Lower leg skin (tissue), 3 donors: ENCODE results near the gene CCDC167.

Source experiments
- POLR2A ChIP-seq, 2 donors: fragments of 450-650 bp; IDR thresholded peaks; one replicate each; pipeline ENCODE4 v1.6.1; 2016 to 2017; ENCODE audit warnings: antibody characterized with exemption in 2 of 2, mild to moderate bottlenecking in 1 of 2, moderate library complexity in 1 of 2
- TF ChIP-seq, protein P1 (sequence below), 3 donors: fragments of 450-650 bp; IDR thresholded peaks; one replicate each; pipeline ENCODE4 v1.5.1; 2016; ENCODE audit warnings: antibody characterized with exemption in 3 of 3, mild to moderate bottlenecking in 3 of 3, moderate library complexity in 2 of 3

- TF ChIP-seq, protein P1, sequence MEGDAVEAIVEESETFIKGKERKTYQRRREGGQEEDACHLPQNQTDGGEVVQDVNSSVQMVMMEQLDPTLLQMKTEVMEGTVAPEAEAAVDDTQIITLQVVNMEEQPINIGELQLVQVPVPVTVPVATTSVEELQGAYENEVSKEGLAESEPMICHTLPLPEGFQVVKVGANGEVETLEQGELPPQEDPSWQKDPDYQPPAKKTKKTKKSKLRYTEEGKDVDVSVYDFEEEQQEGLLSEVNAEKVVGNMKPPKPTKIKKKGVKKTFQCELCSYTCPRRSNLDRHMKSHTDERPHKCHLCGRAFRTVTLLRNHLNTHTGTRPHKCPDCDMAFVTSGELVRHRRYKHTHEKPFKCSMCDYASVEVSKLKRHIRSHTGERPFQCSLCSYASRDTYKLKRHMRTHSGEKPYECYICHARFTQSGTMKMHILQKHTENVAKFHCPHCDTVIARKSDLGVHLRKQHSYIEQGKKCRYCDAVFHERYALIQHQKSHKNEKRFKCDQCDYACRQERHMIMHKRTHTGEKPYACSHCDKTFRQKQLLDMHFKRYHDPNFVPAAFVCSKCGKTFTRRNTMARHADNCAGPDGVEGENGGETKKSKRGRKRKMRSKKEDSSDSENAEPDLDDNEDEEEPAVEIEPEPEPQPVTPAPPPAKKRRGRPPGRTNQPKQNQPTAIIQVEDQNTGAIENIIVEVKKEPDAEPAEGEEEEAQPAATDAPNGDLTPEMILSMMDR (IDR thresholded peaks at IDR 0.05), result no peak
- TF ChIP-seq POLR2A (IDR thresholded peaks at IDR 0.05), result no peak
Measured at GRCh38 chr6:37511910-37512399, 12.3 kb upstream of the CCDC167 start.
